ENCODE data around the gene TUSC2. TPM values are rescaled to one million over a fixed set of nuclear protein-coding genes. Genes with fewer than 3 reads are reported as not detected.

Gene TUSC2
- total and polyA plus RNA-seq, 2 of the 13 experiments (the other 11 are each of a cell fraction or from before 2014, with no cell fraction given) = 36.7 to 39.1 TPM

DNA sequence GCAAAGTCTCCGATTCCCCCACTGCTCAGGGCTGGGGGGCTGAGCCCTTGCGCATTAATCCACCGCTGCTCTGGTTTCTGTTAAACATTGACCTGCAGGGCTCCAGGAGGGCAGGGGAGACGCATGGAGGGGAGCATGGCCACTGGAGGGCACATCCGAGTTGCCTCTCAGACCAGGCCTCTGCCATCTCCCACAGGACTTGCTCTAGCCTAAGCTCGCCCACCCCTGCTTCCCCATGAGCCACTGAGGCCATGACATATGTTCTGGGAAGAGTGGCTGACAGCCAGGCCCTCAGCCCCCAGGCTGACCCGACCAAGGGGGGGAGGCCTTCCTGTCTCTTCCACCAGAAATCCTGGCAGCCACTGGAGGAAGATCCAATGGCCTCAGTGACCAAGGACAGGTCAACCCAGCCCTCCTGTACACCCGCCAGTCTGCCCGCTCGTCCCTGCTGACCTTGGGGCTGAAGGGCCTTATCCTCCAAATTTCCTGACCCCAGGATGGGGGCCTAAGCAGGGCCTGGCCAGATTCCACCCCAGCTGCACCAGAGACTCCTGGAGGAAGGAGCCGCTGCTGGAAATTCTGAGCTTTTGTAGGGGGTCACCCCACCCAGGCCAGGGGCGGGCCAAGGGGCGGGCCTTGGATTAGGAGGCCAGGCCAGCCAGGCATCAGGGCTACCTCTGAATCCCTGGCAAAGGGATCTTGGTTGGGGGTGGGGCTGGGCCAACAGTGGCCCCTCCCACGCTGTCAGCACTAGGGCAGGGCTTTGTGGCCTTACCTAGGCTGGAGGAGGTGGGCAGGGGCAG, 24.8 kb downstream of the TUSC2 start, which contains the start of gene HYAL1 (continued):
- peak; percentile 68 for TF ChIP-seq PTBP1 (IDR thresholded peaks at IDR 0.05; ENCODE audit: low read depth, low read length, poor library complexity, severe bottlenecking)
- no peak for TF ChIP-seq ZEB1 (IDR thresholded peaks at IDR 0.05; ENCODE audit: insufficient replicate concordance, low read depth)
- no peak for TF ChIP-seq NFATC3 (CRISPR knock-in tag; IDR thresholded peaks at IDR 0.05)
- TF ChIP-seq, protein P1, sequence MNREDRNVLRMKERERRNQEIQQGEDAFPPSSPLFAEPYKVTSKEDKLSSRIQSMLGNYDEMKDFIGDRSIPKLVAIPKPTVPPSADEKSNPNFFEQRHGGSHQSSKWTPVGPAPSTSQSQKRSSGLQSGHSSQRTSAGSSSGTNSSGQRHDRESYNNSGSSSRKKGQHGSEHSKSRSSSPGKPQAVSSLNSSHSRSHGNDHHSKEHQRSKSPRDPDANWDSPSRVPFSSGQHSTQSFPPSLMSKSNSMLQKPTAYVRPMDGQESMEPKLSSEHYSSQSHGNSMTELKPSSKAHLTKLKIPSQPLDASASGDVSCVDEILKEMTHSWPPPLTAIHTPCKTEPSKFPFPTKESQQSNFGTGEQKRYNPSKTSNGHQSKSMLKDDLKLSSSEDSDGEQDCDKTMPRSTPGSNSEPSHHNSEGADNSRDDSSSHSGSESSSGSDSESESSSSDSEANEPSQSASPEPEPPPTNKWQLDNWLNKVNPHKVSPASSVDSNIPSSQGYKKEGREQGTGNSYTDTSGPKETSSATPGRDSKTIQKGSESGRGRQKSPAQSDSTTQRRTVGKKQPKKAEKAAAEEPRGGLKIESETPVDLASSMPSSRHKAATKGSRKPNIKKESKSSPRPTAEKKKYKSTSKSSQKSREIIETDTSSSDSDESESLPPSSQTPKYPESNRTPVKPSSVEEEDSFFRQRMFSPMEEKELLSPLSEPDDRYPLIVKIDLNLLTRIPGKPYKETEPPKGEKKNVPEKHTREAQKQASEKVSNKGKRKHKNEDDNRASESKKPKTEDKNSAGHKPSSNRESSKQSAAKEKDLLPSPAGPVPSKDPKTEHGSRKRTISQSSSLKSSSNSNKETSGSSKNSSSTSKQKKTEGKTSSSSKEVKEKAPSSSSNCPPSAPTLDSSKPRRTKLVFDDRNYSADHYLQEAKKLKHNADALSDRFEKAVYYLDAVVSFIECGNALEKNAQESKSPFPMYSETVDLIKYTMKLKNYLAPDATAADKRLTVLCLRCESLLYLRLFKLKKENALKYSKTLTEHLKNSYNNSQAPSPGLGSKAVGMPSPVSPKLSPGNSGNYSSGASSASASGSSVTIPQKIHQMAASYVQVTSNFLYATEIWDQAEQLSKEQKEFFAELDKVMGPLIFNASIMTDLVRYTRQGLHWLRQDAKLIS (CRISPR knock-in tag; IDR thresholded peaks at IDR 0.05) = peak; percentile 77; the same call in 1 of the 2 replicates
- TF ChIP-seq HNRNPL (IDR thresholded peaks at IDR 0.05; ENCODE audit: low read depth, low read length) = peak; percentile 78; the same call in 1 of the 2 replicates
- no peak for TF ChIP-seq ATF1 (CRISPR knock-in tag; IDR thresholded peaks at IDR 0.05)
- peak; percentile 30; the same call in 1 of the 2 replicates for TF ChIP-seq KDM1A (CRISPR knock-in tag; IDR thresholded peaks at IDR 0.05)
- 0 out of 2 replicates have a peak, but pooled peaks have one; percentile 18 for TF ChIP-seq SOX5 (CRISPR knock-in tag; IDR thresholded peaks at IDR 0.05; ENCODE audit: borderline replicate concordance)
- no peak for TF ChIP-seq AGO1 (IDR thresholded peaks at IDR 0.05; ENCODE audit: low read depth, low read length, poor library complexity, severe bottlenecking)
- no peak for TF ChIP-seq ZNF20 (CRISPR knock-in tag; IDR thresholded peaks at IDR 0.05)
- TF ChIP-seq ZNF281 (CRISPR knock-in tag; IDR thresholded peaks at IDR 0.05; ENCODE audit: borderline replicate concordance) = peak; percentile 52; the same call in 1 of the 2 replicates
- TF ChIP-seq MIER3 (CRISPR knock-in tag; IDR thresholded peaks at IDR 0.05; ENCODE audit: borderline replicate concordance) = peak; percentile 51; the same call in 1 of the 2 replicates
- TF ChIP-seq ZNF329 (CRISPR knock-in tag; IDR thresholded peaks at IDR 0.05; ENCODE audit: low read depth) = no peak
- peak; percentile 68; the same call in 1 of the 2 replicates for TF ChIP-seq ZSCAN12 (CRISPR knock-in tag; IDR thresholded peaks at IDR 0.05)
- TF ChIP-seq EP300 (IDR thresholded peaks at IDR 0.05; ENCODE audit: low read depth in 2 of 2, low read length in 2 of 2) = 0 out of 4 replicates have a peak, but pooled peaks have one; percentile 5 to 14
- no peak for TF ChIP-seq EP300 (CRISPR knock-in tag; IDR thresholded peaks at IDR 0.05; ENCODE audit: borderline replicate concordance)
- no peak for TF ChIP-seq HHEX (CRISPR knock-in tag; IDR thresholded peaks at IDR 0.05)
- no peak; the same call in 1 of the 2 replicates for TF ChIP-seq RELA (CRISPR knock-in tag; IDR thresholded peaks at IDR 0.05)
- peak; percentile 65; the same call in 1 of the 2 replicates for TF ChIP-seq ZNF232 (CRISPR knock-in tag; IDR thresholded peaks at IDR 0.05; ENCODE audit: borderline replicate concordance)
- peak; percentile 34 for TF ChIP-seq YY1 (IDR thresholded peaks at IDR 0.05; ENCODE audit: insufficient read depth, insufficient replicate concordance, low read depth, low read length)
- peak; percentile 47; the same call in 1 of the 2 replicates for TF ChIP-seq GATAD1 (CRISPR knock-in tag; IDR thresholded peaks at IDR 0.05)
- no peak for TF ChIP-seq DNMT1 (CRISPR knock-in tag; IDR thresholded peaks at IDR 0.05)
- no peak for TF ChIP-seq POLR2AphosphoS2 (IDR thresholded peaks at IDR 0.05; ENCODE audit: low read depth, low read length)
- TF ChIP-seq ZFP41 (CRISPR knock-in tag; IDR thresholded peaks at IDR 0.05; ENCODE audit: borderline replicate concordance) = no peak; the same call in 1 of the 2 replicates

All from HepG2 (cell line).